ENCODE results near the gene MAST3.

MAST3 gene

GRCh38 chr19:18150776-18151624 is 53.4 kb downstream of the MAST3 start:
- DNase-seq (ENCODE audit: low read depth), result no peak

GRCh38 chr19:18152442-18152816 is 54.9 kb downstream of the MAST3 start:
- DNase-seq (ENCODE audit: low read depth), result peak; percentile 100
- TF ChIP-seq, protein P1, sequence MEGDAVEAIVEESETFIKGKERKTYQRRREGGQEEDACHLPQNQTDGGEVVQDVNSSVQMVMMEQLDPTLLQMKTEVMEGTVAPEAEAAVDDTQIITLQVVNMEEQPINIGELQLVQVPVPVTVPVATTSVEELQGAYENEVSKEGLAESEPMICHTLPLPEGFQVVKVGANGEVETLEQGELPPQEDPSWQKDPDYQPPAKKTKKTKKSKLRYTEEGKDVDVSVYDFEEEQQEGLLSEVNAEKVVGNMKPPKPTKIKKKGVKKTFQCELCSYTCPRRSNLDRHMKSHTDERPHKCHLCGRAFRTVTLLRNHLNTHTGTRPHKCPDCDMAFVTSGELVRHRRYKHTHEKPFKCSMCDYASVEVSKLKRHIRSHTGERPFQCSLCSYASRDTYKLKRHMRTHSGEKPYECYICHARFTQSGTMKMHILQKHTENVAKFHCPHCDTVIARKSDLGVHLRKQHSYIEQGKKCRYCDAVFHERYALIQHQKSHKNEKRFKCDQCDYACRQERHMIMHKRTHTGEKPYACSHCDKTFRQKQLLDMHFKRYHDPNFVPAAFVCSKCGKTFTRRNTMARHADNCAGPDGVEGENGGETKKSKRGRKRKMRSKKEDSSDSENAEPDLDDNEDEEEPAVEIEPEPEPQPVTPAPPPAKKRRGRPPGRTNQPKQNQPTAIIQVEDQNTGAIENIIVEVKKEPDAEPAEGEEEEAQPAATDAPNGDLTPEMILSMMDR (IDR thresholded peaks at IDR 0.05; ENCODE audit: low read depth, low read length, missing control alignments), result peak; percentile 81

More at GRCh38 chr19:18150776-18151624, 53.4 kb downstream of the MAST3 start:
- no peak overlapping the region for H3K4me3 ChIP-seq (ENCODE audit: low read depth, low read length)
- TF ChIP-seq, protein P1 (IDR thresholded peaks at IDR 0.05; ENCODE audit: low read depth, low read length, missing control alignments), result no peak

GRCh38 chr19:18152817-18153555 is 55.4 kb downstream of the MAST3 start, which contains the start of gene PIK3R2:
Gene PIK3R2, plus strand, starts transcription at chr19:18153163. Its CDS starts 2,717 bp downstream, at chr19:18155880.
- TF ChIP-seq, protein P1 (IDR thresholded peaks at IDR 0.05; ENCODE audit: low read depth, low read length, missing control alignments), result no peak
- peak; percentile 95 for DNase-seq (ENCODE audit: low read depth)
- H3K4me3 ChIP-seq (ENCODE audit: low read depth, low read length), result peak within 1 kb of the TSS; percentile 84

More at GRCh38 chr19:18152442-18152816, 54.9 kb downstream of the MAST3 start:
- peak overlapping the region; percentile 62 for H3K4me3 ChIP-seq (ENCODE audit: low read depth, low read length)

GRCh38 chr19:18153556-18154134 is 56.1 kb downstream of the MAST3 start:
- DNase-seq (ENCODE audit: low read depth), result no peak
- peak overlapping the region; percentile 84 for H3K4me3 ChIP-seq (ENCODE audit: low read depth, low read length)
- TF ChIP-seq, protein P1 (IDR thresholded peaks at IDR 0.05; ENCODE audit: low read depth, low read length, missing control alignments), result no peak

DNA sequence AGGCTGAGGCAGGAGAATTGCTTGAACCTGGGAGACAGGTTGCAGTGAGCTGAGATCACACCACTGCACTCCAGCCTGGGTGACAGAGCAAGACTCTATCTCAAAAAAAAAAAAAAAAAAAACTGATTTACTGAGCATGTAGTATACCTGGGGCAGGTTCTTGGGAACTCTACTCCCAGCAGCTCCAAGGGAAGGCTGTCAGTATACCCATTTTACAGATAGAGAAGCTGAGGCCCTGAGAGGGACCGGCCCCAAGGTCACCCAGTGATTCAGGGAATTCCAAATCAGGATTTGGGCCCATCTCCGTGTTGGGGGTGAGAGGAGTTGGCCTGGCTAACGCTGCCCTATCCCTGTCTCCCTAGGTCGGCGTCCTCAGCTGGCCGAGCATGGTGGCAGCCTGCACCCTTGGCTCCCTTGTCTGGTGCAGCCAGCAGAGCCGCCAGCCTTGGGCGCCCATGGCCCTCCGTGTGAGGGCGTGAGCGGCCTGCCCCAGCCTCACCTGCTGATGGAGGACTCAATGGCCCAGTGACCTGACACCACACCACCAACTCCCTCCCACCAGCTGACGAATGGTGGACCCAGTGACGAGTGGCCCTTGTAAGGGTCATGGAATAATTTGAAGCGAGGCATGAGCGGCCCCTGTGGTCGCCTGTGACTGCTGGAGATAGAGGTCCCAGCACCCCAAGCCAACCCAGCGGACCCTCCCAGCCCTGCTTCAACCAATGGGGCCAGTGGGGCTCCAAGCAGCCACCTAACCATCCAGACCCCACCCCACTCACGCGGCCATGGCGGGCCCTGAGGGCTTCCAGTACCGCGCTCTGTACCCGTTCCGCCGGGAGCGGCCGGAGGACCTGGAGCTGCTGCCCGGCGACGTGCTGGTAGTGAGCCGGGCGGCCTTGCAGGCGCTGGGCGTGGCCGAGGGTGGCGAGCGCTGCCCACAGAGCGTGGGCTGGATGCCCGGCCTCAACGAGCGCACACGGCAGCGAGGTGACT is 57.8 kb downstream of the MAST3 start:
- TF ChIP-seq, protein P1 (IDR thresholded peaks at IDR 0.05; ENCODE audit: low read depth, low read length, missing control alignments), result no peak
- no peak overlapping the region for H3K4me3 ChIP-seq (ENCODE audit: low read depth, low read length)
- DNase-seq (ENCODE audit: low read depth), result no peak

DNA sequence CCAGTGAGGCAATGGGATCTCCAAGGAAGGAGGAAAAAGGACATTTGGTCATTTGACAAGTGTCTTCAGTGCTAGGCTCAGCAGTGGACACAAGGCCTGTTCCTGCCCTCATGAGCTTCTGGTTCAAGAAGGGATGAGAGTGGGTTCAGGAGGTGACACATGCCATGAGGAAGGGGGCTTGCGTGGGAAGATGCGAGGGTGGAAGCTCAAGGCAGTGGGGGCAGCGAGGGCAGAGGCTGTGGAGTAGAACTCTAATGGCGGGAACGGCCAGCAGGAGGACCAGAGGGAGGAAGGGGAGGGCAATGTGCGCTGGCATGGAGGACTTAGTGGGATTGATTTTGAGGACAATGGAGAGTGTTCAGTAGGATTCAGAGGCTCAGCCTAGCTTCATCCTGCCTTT is 58.7 kb downstream of the MAST3 start:
- no peak overlapping the region for H3K4me3 ChIP-seq (ENCODE audit: low read depth, low read length)
- DNase-seq (ENCODE audit: low read depth), result no peak
- TF ChIP-seq, protein P1 (IDR thresholded peaks at IDR 0.05; ENCODE audit: low read depth, low read length, missing control alignments), result no peak
